GM10266 (cell line): ENCODE measurements around the gene KRT82.
"Not testable (repeated sequence)": the region's sequence is repeated elsewhere in the genome, so short reads cannot be mapped to it uniquely, and the experiment has no call there.

ENCODE experiments used
- DNase-seq: peaks from one replicate; pipeline ENCODE4 v3.0.0; 2012; ENCODE audit errors: extremely low spot score
- CTCF ChIP-seq: IDR thresholded peaks from 2 replicates; pipeline ENCODE4 v1.5.1; 2012; ENCODE audit warnings: mild to moderate bottlenecking, low read depth; ENCODE audit not compliant: control insufficient read depth, insufficient read depth; ENCODE audit errors: missing control alignments

The KRT82 gene

GRCh38 chr12:52405922-52406385 is at the start of gene KRT82:
Gene KRT82, minus strand, starts transcription at chr12:52406335. Its CDS starts 58 bp downstream, at chr12:52406277.
- DNase-seq = no peak
- no peak for TF ChIP-seq CTCF

- no peak for TF ChIP-seq CTCF
- no peak for DNase-seq
These were observed 49.7 kb upstream of the KRT82 start for GRCh38 chr12:52455821-52456220.

GRCh38 chr12:52454411-52455201 is 48.5 kb upstream of the KRT82 start:
- no peak for DNase-seq
- TF ChIP-seq CTCF = no peak

GRCh38 chr12:52452101-52452500 is 46.0 kb upstream of the KRT82 start, which contains the start of gene KRT6B:
Gene KRT6B, minus strand, starts transcription at chr12:52452146. Its CDS starts 68 bp downstream, at chr12:52452078.
- DNase-seq = no peak
- TF ChIP-seq CTCF = no peak

- no peak for DNase-seq
- TF ChIP-seq CTCF = no peak
These were observed 42.1 kb upstream of the KRT82 start for GRCh38 chr12:52448228-52448627.

- not testable (repeated sequence) for DNase-seq
These were observed 41.1 kb upstream of the KRT82 start for GRCh38 chr12:52447196-52447595.

GRCh38 chr12:52446367-52447045 is 40.4 kb upstream of the KRT82 start:
- no peak for DNase-seq
- no peak for TF ChIP-seq CTCF
